Activated naive CD4-positive, alpha-beta T cell treated with anti-CD3 and anti-CD28 coated beads, Interleukin-2, amount 10 ng/mL, durations not matched to agents 5 hours and 36 hours (primary cell): ENCODE measurements around the gene PPP1R3A. TPM values are rescaled to one million over a fixed set of nuclear protein-coding genes. Genes with fewer than 3 reads are reported as not detected.

Experiments
- total RNA-seq, 2 experiments: library from RNA; stranded (reverse); gene quantifications; one replicate each; pipeline ENCODE4 v1.2.3, GENCODE V29; 2021

Gene PPP1R3A
- not detected for total RNA-seq

GRCh38 chr7:113918946-113919345 lies at the start of gene PPP1R3A:
TSS of gene PPP1R3A (minus strand) at chr7:113919009. CDS start at chr7:113918996, 13 bp downstream.

